Ovary (tissue), 3 donors: ENCODE data around the gene INHA.

ENCODE experiments used
- EP300 ChIP-seq: sonication (generic); formaldehyde crosslinking; IDR thresholded peaks from one replicate; pipeline ENCODE4 v1.6.1; 2017; ENCODE audit warnings: antibody characterized with exemption
- POLR2A ChIP-seq: fragments of 450-650 bp; IDR thresholded peaks from one replicate; pipeline ENCODE4 v1.6.1; 2017; ENCODE audit warnings: antibody characterized with exemption, mild to moderate bottlenecking, moderate library complexity
- TF ChIP-seq, protein P1 (sequence below), 3 donors: fragments of 450-650 bp in 2 of 3; fragments of 200-600 bp in 1 of 3; IDR thresholded peaks; one replicate each; pipeline versions ENCODE4 v1.5.1 to v1.8.0; 2016 to 2022; ENCODE audit warnings: antibody characterized with exemption in 3 of 3, mild to moderate bottlenecking in 1 of 3
- donor health status: DM: no; HTN: no; CAD: no.

DNA sequence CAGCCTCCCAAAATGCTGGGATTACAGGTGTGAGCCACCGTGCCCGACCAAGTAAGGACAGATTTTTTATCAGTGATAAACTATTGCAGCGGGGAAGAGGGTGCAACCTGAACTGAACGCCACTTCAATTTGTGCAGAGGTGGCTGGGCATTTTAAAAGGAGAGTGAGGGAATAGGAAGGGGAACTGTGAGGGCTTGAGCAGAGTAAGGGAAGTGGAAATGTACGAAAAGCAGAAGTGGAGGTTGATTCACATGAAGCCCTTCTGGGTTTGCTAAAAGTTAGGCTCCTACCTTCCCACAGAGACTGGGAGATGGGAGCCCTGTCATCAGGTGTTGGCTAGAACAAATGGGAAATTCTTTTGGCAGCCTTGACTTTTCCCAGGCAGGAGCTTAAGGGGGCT, 31.7 kb downstream of the INHA start:
- TF ChIP-seq POLR2A, result no peak
- TF ChIP-seq, protein P1, sequence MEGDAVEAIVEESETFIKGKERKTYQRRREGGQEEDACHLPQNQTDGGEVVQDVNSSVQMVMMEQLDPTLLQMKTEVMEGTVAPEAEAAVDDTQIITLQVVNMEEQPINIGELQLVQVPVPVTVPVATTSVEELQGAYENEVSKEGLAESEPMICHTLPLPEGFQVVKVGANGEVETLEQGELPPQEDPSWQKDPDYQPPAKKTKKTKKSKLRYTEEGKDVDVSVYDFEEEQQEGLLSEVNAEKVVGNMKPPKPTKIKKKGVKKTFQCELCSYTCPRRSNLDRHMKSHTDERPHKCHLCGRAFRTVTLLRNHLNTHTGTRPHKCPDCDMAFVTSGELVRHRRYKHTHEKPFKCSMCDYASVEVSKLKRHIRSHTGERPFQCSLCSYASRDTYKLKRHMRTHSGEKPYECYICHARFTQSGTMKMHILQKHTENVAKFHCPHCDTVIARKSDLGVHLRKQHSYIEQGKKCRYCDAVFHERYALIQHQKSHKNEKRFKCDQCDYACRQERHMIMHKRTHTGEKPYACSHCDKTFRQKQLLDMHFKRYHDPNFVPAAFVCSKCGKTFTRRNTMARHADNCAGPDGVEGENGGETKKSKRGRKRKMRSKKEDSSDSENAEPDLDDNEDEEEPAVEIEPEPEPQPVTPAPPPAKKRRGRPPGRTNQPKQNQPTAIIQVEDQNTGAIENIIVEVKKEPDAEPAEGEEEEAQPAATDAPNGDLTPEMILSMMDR (IDR thresholded peaks at IDR 0.05), result no peak
- no peak for TF ChIP-seq EP300
